HG03095 (cell line): ENCODE results near the gene ADAMTS14.

ENCODE experiments used
- ATAC-seq: cut with Tn5 transposase; IDR thresholded peaks from one replicate; pipeline ENCODE4 v1.9.1; 2021; ENCODE audit warnings: moderate library complexity; ENCODE audit not compliant: unreplicated experiment

The ADAMTS14 gene

GRCh38 chr10:70728328-70728727 lies 56.0 kb downstream of the ADAMTS14 start:
- no peak for ATAC-seq

GRCh38 chr10:70729763-70730357 lies 57.6 kb downstream of the ADAMTS14 start:
- no peak for ATAC-seq

- no peak for ATAC-seq
Measured at GRCh38 chr10:70730955-70731354, 58.6 kb downstream of the ADAMTS14 start.

- no peak for ATAC-seq
Measured at GRCh38 chr10:70732569-70732968, 60.3 kb downstream of the ADAMTS14 start.

- ATAC-seq, result no peak
Measured at GRCh38 chr10:70733051-70733450, 60.7 kb downstream of the ADAMTS14 start.

GRCh38 chr10:70735161-70735560 lies 62.9 kb downstream of the ADAMTS14 start:
- no peak for ATAC-seq

- ATAC-seq, result no peak
Measured at GRCh38 chr10:70736525-70736924, 64.2 kb downstream of the ADAMTS14 start.

- no peak for ATAC-seq
Measured at GRCh38 chr10:70737250-70737649, 64.9 kb downstream of the ADAMTS14 start.

- no peak for ATAC-seq
Measured at GRCh38 chr10:70738006-70738760, 65.9 kb downstream of the ADAMTS14 start.

GRCh38 chr10:70738761-70739121 lies 66.4 kb downstream of the ADAMTS14 start:
- no peak for ATAC-seq

- no peak for ATAC-seq
Measured at GRCh38 chr10:70740406-70741288, 68.3 kb downstream of the ADAMTS14 start.

- no peak for ATAC-seq
Measured at GRCh38 chr10:70742537-70743429, 70.5 kb downstream of the ADAMTS14 start.

GRCh38 chr10:70743430-70743788 lies 71.1 kb downstream of the ADAMTS14 start:
- ATAC-seq, result no peak

GRCh38 chr10:70743879-70744278 lies 71.6 kb downstream of the ADAMTS14 start:
- no peak for ATAC-seq

- ATAC-seq, result no peak
Measured at GRCh38 chr10:70744617-70745143, 72.4 kb downstream of the ADAMTS14 start.

- no peak for ATAC-seq
Measured at GRCh38 chr10:70745555-70745954, 73.2 kb downstream of the ADAMTS14 start.

- no peak for ATAC-seq
Measured at GRCh38 chr10:70747192-70747965, 75.1 kb downstream of the ADAMTS14 start.

- no peak for ATAC-seq
Measured at GRCh38 chr10:70748305-70748704, 76.0 kb downstream of the ADAMTS14 start.

- no peak for ATAC-seq
Measured at GRCh38 chr10:70748801-70749573, 76.7 kb downstream of the ADAMTS14 start.
